Fibroblast of lung (primary cell): Measurements from ENCODE around the gene GNPTG. TPM values are rescaled to one million over a fixed set of nuclear protein-coding genes. Genes with fewer than 3 reads are reported as not detected.

Source experiments
- DNase-seq, 2 donors: peaks; one replicate each; pipeline versions ENCODE4 v3.0.0 to v3.0.0-alpha.2; 2010; ENCODE audit warnings: low read depth in 2 of 2
- H2AFZ ChIP-seq: 2 replicates; pipeline ENCODE4 v1.5.1; 2012; ENCODE audit warnings: low read length, control low read depth, inconsistent platforms
- H3K27ac ChIP-seq: 2 replicates; pipeline ENCODE4 v1.5.1; 2011; ENCODE audit warnings: low read length, control low read depth; ENCODE audit not compliant: insufficient read depth
- H3K27me3 ChIP-seq: 2 replicates; pipeline ENCODE4 v1.5.1; 2011; ENCODE audit warnings: mild to moderate bottlenecking, low read length; ENCODE audit not compliant: control insufficient read depth, insufficient read depth
- H3K36me3 ChIP-seq: 2 replicates; pipeline ENCODE4 v1.5.1; 2011; ENCODE audit warnings: low read length; ENCODE audit not compliant: control insufficient read depth, insufficient read depth
- H3K4me1 ChIP-seq: 2 replicates; pipeline ENCODE4 v1.5.1; 2011; ENCODE audit warnings: low read length; ENCODE audit not compliant: control insufficient read depth, insufficient read depth; ENCODE audit errors: extremely low read depth
- H3K4me2 ChIP-seq: 2 replicates; pipeline ENCODE4 v1.5.1; 2011; ENCODE audit warnings: low read length, control low read depth; ENCODE audit not compliant: insufficient read depth; ENCODE audit errors: extremely low read depth
- H3K4me3 ChIP-seq, 4 experiments: fragments of 200-600 bp in 1 of 4; sonication (generic) in 1 of 4; replicated peaks in 1 of 4; 2 replicates each; pipeline ENCODE4 v1.5.1; 2011 to 2016; ENCODE audit warnings: low read length in 4 of 4, low read depth in 3 of 4, mild to moderate bottlenecking in 3 of 4, control low read depth in 2 of 4, inconsistent platforms in 1 of 4, mixed read lengths in 1 of 4; ENCODE audit not compliant: insufficient read depth in 1 of 4; ENCODE audit errors: control extremely low read depth in 1 of 4
- H3K79me2 ChIP-seq: 2 replicates; pipeline ENCODE4 v1.5.1; 2012; ENCODE audit warnings: mild to moderate bottlenecking, low read length, inconsistent platforms; ENCODE audit not compliant: control insufficient read depth, insufficient read depth
- H3K9ac ChIP-seq: 2 replicates; pipeline ENCODE4 v1.5.1; 2011; ENCODE audit warnings: mild to moderate bottlenecking, low read length, control low read depth; ENCODE audit not compliant: insufficient read depth
- H3K9me3 ChIP-seq: 2 replicates; pipeline ENCODE4 v1.5.1; 2012; ENCODE audit warnings: low read depth, low read length; ENCODE audit not compliant: control insufficient read depth, insufficient read depth
- H4K20me1 ChIP-seq: 2 replicates; pipeline ENCODE4 v1.5.1; 2011; ENCODE audit warnings: low read length; ENCODE audit not compliant: control insufficient read depth, insufficient read depth; ENCODE audit errors: extremely low read depth
- CTCF ChIP-seq, 2 donors: IDR thresholded peaks in 1 of 2; conservative IDR thresholded peaks in 1 of 2; 1 replicate in 1 of 2; 2 replicates in 1 of 2; pipeline ENCODE4 v1.5.1; 2011 to 2012; ENCODE audit warnings: low read length in 2 of 2, control low read depth in 1 of 2, inconsistent platforms in 1 of 2, low read depth in 1 of 2, mild to moderate bottlenecking in 1 of 2
- EZH2 ChIP-seq: IDR thresholded peaks from 2 replicates; pipeline ENCODE4 v1.5.1; 2012; ENCODE audit warnings: low read length, control low read depth, mild to moderate bottlenecking; ENCODE audit errors: missing control alignments
- polyA plus RNA-seq, 2 donors: library from polyadenylated mRNA; depleted of rRNA in 1 of 2; stranded (reverse) in 1 of 2; unstranded in 1 of 2; fragments of >200 nt; gene quantifications; 2 replicates each; pipeline ENCODE4 v1.2.1, GENCODE V29; 2011 to 2012; ENCODE audit warnings: missing spikeins in 1 of 2
- total RNA-seq: library from RNA; depleted of rRNA; stranded (reverse); fragments of >200 nt; gene quantifications from 2 replicates; pipeline ENCODE4 v1.2.1, GENCODE V29; 2014

Gene GNPTG
- total and polyA plus RNA-seq, 2 donors (not counting 1 experiment from before 2014, with no cell fraction given): 40.8 to 43.2 TPM

- Histone ChIP-seq H2AFZ (no peak overlapping the region), H3K27me3 (no peaks in the 10 kb centered on the region), H3K36me3 (peaks cover 21% of the 10 kb centered on the region), H3K27ac (no peak overlapping the region), H3K4me2 (no peak overlapping the region), H3K4me3 (no peak overlapping the region), H3K9me3 (no peaks in the 10 kb centered on the region), H3K4me1 (no peaks in the 10 kb centered on the region), H3K79me2 (no peaks in the 10 kb centered on the region), H4K20me1 (no peaks in the 10 kb centered on the region), H3K9ac (no peak overlapping the region)
- no peak for TF ChIP-seq EZH2
- no peak for TF ChIP-seq CTCF (conservative IDR thresholded peaks at IDR 0.05 in 1 of 2, IDR thresholded peaks at IDR 0.05 in 1 of 2; ENCODE audit: low read depth in 1 of 2, low read length in 2 of 2)
- DNase-seq: no peak
Measured at GRCh38 chr16:1367486-1368174, 15.9 kb downstream of the GNPTG start.

GRCh38 chr16:1371054-1371978 lies 19.6 kb downstream of the GNPTG start:
- TF ChIP-seq EZH2 (no peak), CTCF (conservative IDR thresholded peaks at IDR 0.05 in 1 of 2, IDR thresholded peaks at IDR 0.05 in 1 of 2; ENCODE audit: low read depth in 1 of 2, low read length in 2 of 2) (no peak)

GRCh38 chr16:1372292-1372950 lies 20.7 kb downstream of the GNPTG start:
- H3K4me1 ChIP-seq: no peaks in the 10 kb centered on the region
- DNase-seq: no peak
- no peaks in the 10 kb centered on the region for H4K20me1 ChIP-seq
- no peak overlapping the region for H2AFZ ChIP-seq
- no peak overlapping the region for H3K4me2 ChIP-seq
- peaks cover 7% of the 10 kb centered on the region for H3K36me3 ChIP-seq
- H3K9ac ChIP-seq: no peak overlapping the region
- H3K27ac ChIP-seq: no peak overlapping the region
- no peak for TF ChIP-seq CTCF (conservative IDR thresholded peaks at IDR 0.05 in 1 of 2, IDR thresholded peaks at IDR 0.05 in 1 of 2; ENCODE audit: low read depth in 1 of 2, low read length in 2 of 2)
- TF ChIP-seq EZH2: no peak
- H3K27me3 ChIP-seq: no peaks in the 10 kb centered on the region
- no peaks in the 10 kb centered on the region for H3K79me2 ChIP-seq
- no peak overlapping the region for H3K4me3 ChIP-seq
- no peaks in the 10 kb centered on the region for H3K9me3 ChIP-seq

More at GRCh38 chr16:1371054-1371978, 19.6 kb downstream of the GNPTG start:
- Histone ChIP-seq H2AFZ (no peak overlapping the region), H3K36me3 (peaks cover 9% of the 10 kb centered on the region), H3K27me3 (no peaks in the 10 kb centered on the region), H3K9ac (no peak overlapping the region), H3K27ac (no peak overlapping the region), H3K9me3 (no peaks in the 10 kb centered on the region), H3K4me2 (no peak overlapping the region), H3K4me1 (no peaks in the 10 kb centered on the region), H3K79me2 (no peaks in the 10 kb centered on the region), H3K4me3 (no peak overlapping the region), H4K20me1 (no peaks in the 10 kb centered on the region)
- DNase-seq: no peak
